HG03045 (cell line): ENCODE data around the gene UCN.
"Not testable (repeated sequence)": the region's sequence is repeated elsewhere in the genome, so short reads cannot be mapped to it uniquely, and the experiment has no call there.

Experiments used
- ATAC-seq: cut with Tn5 transposase; IDR thresholded peaks from one replicate; pipeline ENCODE4 v1.9.1; 2021; ENCODE audit warnings: mild to moderate bottlenecking, moderate library complexity; ENCODE audit not compliant: unreplicated experiment

Gene UCN

GRCh38 chr2:27315122-27315521 is 6.9 kb upstream of the UCN start:
- ATAC-seq, result no peak

- ATAC-seq, result no peak
Measured at GRCh38 chr2:27314709-27315108, 6.5 kb upstream of the UCN start.

- ATAC-seq, result no peak
Measured at GRCh38 chr2:27313882-27314645, 5.8 kb upstream of the UCN start.

GRCh38 chr2:27312152-27312551 is 3.9 kb upstream of the UCN start:
- ATAC-seq, result no peak

GRCh38 chr2:27309651-27310050 is 1.4 kb upstream of the UCN start:
- ATAC-seq, result no peak

GRCh38 chr2:27307545-27308358 is 493 bp downstream of the UCN start:
- ATAC-seq, result no peak

- no peak for ATAC-seq
Measured at GRCh38 chr2:27307287-27307544, 1.0 kb downstream of the UCN start.

- no peak for ATAC-seq
Measured at GRCh38 chr2:27306573-27307286, 1.5 kb downstream of the UCN start.

- ATAC-seq, result no peak
Measured at GRCh38 chr2:27306136-27306535, 2.1 kb downstream of the UCN start.

- ATAC-seq, result no peak
Measured at GRCh38 chr2:27305516-27305915, 2.7 kb downstream of the UCN start.

GRCh38 chr2:27304488-27305240 is 3.6 kb downstream of the UCN start:
- no peak for ATAC-seq

- ATAC-seq, result no peak
Measured at GRCh38 chr2:27303093-27304025, 4.9 kb downstream of the UCN start.

GRCh38 chr2:27300606-27301005 is 7.6 kb downstream of the UCN start:
- not testable (repeated sequence) for ATAC-seq

GRCh38 chr2:27298391-27299080 is 9.7 kb downstream of the UCN start:
- ATAC-seq, result no peak

- no peak for ATAC-seq
Measured at GRCh38 chr2:27297195-27297594, 11.1 kb downstream of the UCN start.

GRCh38 chr2:27296481-27296880 is 11.8 kb downstream of the UCN start:
- no peak for ATAC-seq

- ATAC-seq, result no peak
Measured at GRCh38 chr2:27294928-27295327, 13.3 kb downstream of the UCN start.

GRCh38 chr2:27291865-27292264 is 16.4 kb downstream of the UCN start:
- ATAC-seq, result no peak

- no peak for ATAC-seq
Measured at GRCh38 chr2:27290549-27290948, 17.7 kb downstream of the UCN start.

GRCh38 chr2:27288610-27289009 is 19.6 kb downstream of the UCN start:
- ATAC-seq, result no peak
